ENCODE measurements around the gene ITGA2.
"Not testable (repeated sequence)": the region's sequence is repeated elsewhere in the genome, so short reads cannot be mapped to it uniquely, and the experiment has no call there.

ITGA2 gene

GRCh38 chr5:52989025-52989780, at the start of gene ITGA2:
ITGA2 (plus strand) TSS chr5:52989352; CDS start chr5:52989469, 117 bp downstream.
- peak; percentile 86 for DNase-seq (ENCODE audit: low spot score)

- no peak for DNase-seq (ENCODE audit: low spot score)
Observed at GRCh38 chr5:52943285-52943684, 45.9 kb upstream of the ITGA2 start.

- no peak for DNase-seq (ENCODE audit: low spot score)
Observed at GRCh38 chr5:52943808-52944207, 45.3 kb upstream of the ITGA2 start.

- no peak for DNase-seq (ENCODE audit: low spot score)
Observed at GRCh38 chr5:52945040-52945439, 44.1 kb upstream of the ITGA2 start.

GRCh38 chr5:52947208-52947607, 41.9 kb upstream of the ITGA2 start:
- DNase-seq (ENCODE audit: low spot score) = no peak

GRCh38 chr5:52947851-52948250, 41.3 kb upstream of the ITGA2 start:
- DNase-seq (ENCODE audit: low spot score) = no peak

GRCh38 chr5:52948418-52949076, 40.6 kb upstream of the ITGA2 start:
- peak; percentile 72 for DNase-seq (ENCODE audit: low spot score)

GRCh38 chr5:52950686-52951085, 38.5 kb upstream of the ITGA2 start:
- no peak for DNase-seq (ENCODE audit: low spot score)

- DNase-seq (ENCODE audit: low spot score) = no peak
Observed at GRCh38 chr5:52952483-52952882, 36.7 kb upstream of the ITGA2 start.

GRCh38 chr5:52956014-52956413, 33.1 kb upstream of the ITGA2 start:
- DNase-seq (ENCODE audit: low spot score) = no peak

- DNase-seq (ENCODE audit: low spot score) = no peak
Observed at GRCh38 chr5:52956915-52957747, 32.0 kb upstream of the ITGA2 start.

- no peak for DNase-seq (ENCODE audit: low spot score)
Observed at GRCh38 chr5:52961274-52961681, 27.9 kb upstream of the ITGA2 start.

- DNase-seq (ENCODE audit: low spot score) = no peak
Observed at GRCh38 chr5:52963636-52964035, 25.5 kb upstream of the ITGA2 start.

GRCh38 chr5:52964138-52964537, 25.0 kb upstream of the ITGA2 start:
- DNase-seq (ENCODE audit: low spot score) = no peak

- DNase-seq (ENCODE audit: low spot score) = not testable (repeated sequence)
Observed at GRCh38 chr5:52976157-52976556, 13.0 kb upstream of the ITGA2 start.

GRCh38 chr5:52977264-52977897, 11.8 kb upstream of the ITGA2 start:
- no peak for DNase-seq (ENCODE audit: low spot score)

- no peak for DNase-seq (ENCODE audit: low spot score)
Observed at GRCh38 chr5:52981507-52981906, 7.6 kb upstream of the ITGA2 start.

GRCh38 chr5:52983731-52984636, 5.2 kb upstream of the ITGA2 start:
- DNase-seq (ENCODE audit: low spot score) = no peak

GRCh38 chr5:52985306-52985705, 3.8 kb upstream of the ITGA2 start:
- no peak for DNase-seq (ENCODE audit: low spot score)

- peak; percentile 31 for DNase-seq (ENCODE audit: low spot score)
Observed at GRCh38 chr5:52987711-52988331, 1.3 kb upstream of the ITGA2 start.
